Right ventricle myocardium inferior (tissue), 1 donor: ENCODE results near the gene ITGB8. TPM values are rescaled to one million over a fixed set of nuclear protein-coding genes. Genes with fewer than 3 reads are reported as not detected.
A peak's percentile ranks its signal among the peaks of the same experiment; 100 is the strongest.
"Not testable (repeated sequence)": the region's sequence is repeated elsewhere in the genome, so short reads cannot be mapped to it uniquely, and the experiment has no call there.

Experiments used
- ATAC-seq: fragments of 200-7000 bp; cut with Tn5 transposase; one replicate; pipeline ENCODE4 v1.9.1; 2020; ENCODE audit warnings: mild to moderate bottlenecking, moderate library complexity
- DNase-seq: peaks from one replicate; pipeline ENCODE4 v3.0.0; 2021; ENCODE audit errors: missing footprints
- intact Hi-C: fragments of 100-400 bp; cut with DNase I; formaldehyde crosslinking; loops from one replicate; pipeline ENCODE4 v1.11.0; 2022
- total RNA-seq: library from RNA; stranded (reverse); fragmentation: NEBNext Ultra II Directional; extraction: Animal tissue kit (Norgen Biotek cat#: 25700); gene quantifications from one replicate; pipeline ENCODE4 v1.2.1, GENCODE V29; 2021
- donor health status: DM: no; HTN: yes; CAD: no; lungs with severe emphysema.

Gene ITGB8
- total RNA-seq, 1 donor from 2014 or later = 2.5 TPM

GRCh38 chr7:20358106-20358505 is 27.4 kb downstream of the ITGB8 start:
- DNase-seq (no peak), ATAC-seq (no peak)
- intact Hi-C loops = no loop called here

- no peak for ATAC-seq
- no peak for DNase-seq
- intact Hi-C loops = no loop called here
Observed at GRCh38 chr7:20358762-20359282, 28.1 kb downstream of the ITGB8 start.

GRCh38 chr7:20359341-20359963 is 28.8 kb downstream of the ITGB8 start:
- ATAC-seq = peak; percentile 13
- intact Hi-C loops = no loop called here
- DNase-seq = no peak

GRCh38 chr7:20362574-20363253 is 32.0 kb downstream of the ITGB8 start:
- DNase-seq (no peak), ATAC-seq (no peak)
- intact Hi-C loops = no loop called here

GRCh38 chr7:20364571-20365196 is 34.0 kb downstream of the ITGB8 start:
- no peak for DNase-seq
- ATAC-seq = peak; percentile 70
- intact Hi-C loops = no loop called here

GRCh38 chr7:20365486-20365885 is 34.8 kb downstream of the ITGB8 start:
- ATAC-seq (peak; percentile 83), DNase-seq (no peak)
- intact Hi-C loops = no loop called here

- DNase-seq (no peak), ATAC-seq (no peak)
- intact Hi-C loops = no loop called here
Observed at GRCh38 chr7:20374399-20374798, 43.7 kb downstream of the ITGB8 start.

- intact Hi-C loops = no loop called here
- DNase-seq (no peak), ATAC-seq (no peak)
Observed at GRCh38 chr7:20376796-20377195, 46.1 kb downstream of the ITGB8 start.

GRCh38 chr7:20381406-20382034 is 50.8 kb downstream of the ITGB8 start:
- DNase-seq = no peak
- intact Hi-C loops = no loop called here
- no peak for ATAC-seq

- DNase-seq (no peak), ATAC-seq (no peak)
- intact Hi-C loops = no loop called here
Observed at GRCh38 chr7:20383351-20383750, 52.7 kb downstream of the ITGB8 start.

GRCh38 chr7:20385126-20385525 is 54.4 kb downstream of the ITGB8 start:
- ATAC-seq = no peak
- intact Hi-C loops = no loop called here

GRCh38 chr7:20388084-20388483 is 57.4 kb downstream of the ITGB8 start:
- intact Hi-C loops = no loop called here
- no peak for DNase-seq

More at GRCh38 chr7:20385126-20385525, 54.4 kb downstream of the ITGB8 start:
- DNase-seq = no peak

GRCh38 chr7:20389192-20389591 is 58.5 kb downstream of the ITGB8 start:
- ATAC-seq, DNase-seq, intact Hi-C loops: not testable (repeated sequence)

More at GRCh38 chr7:20388084-20388483, 57.4 kb downstream of the ITGB8 start:
- ATAC-seq = no peak

GRCh38 chr7:20393021-20393610 is 62.4 kb downstream of the ITGB8 start:
- no peak for ATAC-seq
- intact Hi-C loops = no loop called here

GRCh38 chr7:20393616-20394015 is 62.9 kb downstream of the ITGB8 start:
- ATAC-seq (no peak), DNase-seq (no peak)
- intact Hi-C loops = no loop called here

More at GRCh38 chr7:20393021-20393610, 62.4 kb downstream of the ITGB8 start:
- DNase-seq = no peak

- no peak for DNase-seq
- intact Hi-C loops = no loop called here
- ATAC-seq = no peak
Observed at GRCh38 chr7:20394284-20394683, 63.6 kb downstream of the ITGB8 start.

- DNase-seq = no peak
- no peak for ATAC-seq
- intact Hi-C loops = no loop called here
Observed at GRCh38 chr7:20395104-20395503, 64.4 kb downstream of the ITGB8 start.

GRCh38 chr7:20395511-20395910 is 64.8 kb downstream of the ITGB8 start:
- DNase-seq (no peak), ATAC-seq (no peak)
- intact Hi-C loops = no loop called here

- ATAC-seq = no peak
- intact Hi-C loops = no loop called here
- DNase-seq = no peak
Observed at GRCh38 chr7:20399521-20399920, 68.8 kb downstream of the ITGB8 start.
